Measurements from ENCODE around the gene PLA2G6. TPM values are rescaled to one million over a fixed set of nuclear protein-coding genes. Genes with fewer than 3 reads are reported as not detected.
"Not testable (repeated sequence)": the region's sequence is repeated elsewhere in the genome, so short reads cannot be mapped to it uniquely, and the experiment has no call there.

Gene PLA2G6
- total and polyA plus RNA-seq, 9 of the 15 experiments (the other 6 are each of a cell fraction or from before 2014, with no cell fraction given), result 0.11 to 12.2 (median 9.7) TPM

DNA sequence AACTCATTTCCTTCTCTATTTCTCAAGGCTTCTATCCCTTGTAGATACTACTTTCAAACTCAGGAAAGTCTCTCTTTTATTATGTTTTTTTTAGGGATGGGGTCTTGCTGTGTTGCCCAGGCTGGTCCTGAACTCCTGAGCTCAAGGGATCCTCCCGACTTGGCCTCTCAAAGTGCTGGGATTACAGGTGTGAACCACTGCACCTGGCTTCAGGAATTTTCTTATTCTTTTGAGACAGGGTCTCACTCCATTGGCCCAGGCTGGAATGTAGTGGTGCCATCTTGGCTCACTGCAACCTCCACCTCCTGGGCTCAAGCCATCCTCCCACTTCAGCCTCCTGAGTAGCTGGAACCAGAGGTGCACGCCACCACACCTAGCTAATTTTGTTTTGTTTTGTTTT, 102.4 kb downstream of the PLA2G6 start:
- not testable (repeated sequence) for FAIRE-seq, ATAC-seq

GRCh38 chr22:38078046-38078840, 103.4 kb downstream of the PLA2G6 start:
- in situ Hi-C loops (cut with MboI), result no loop called here
- CTCF ChIA-PET (ENCODE audit: low intra/inter-chr PET ratio), result no interaction called here
- peak; percentile 58; the same call in 1 of the 2 replicates for TF ChIP-seq ZNF263 (CRISPR knock-in tag; IDR thresholded peaks at IDR 0.05; ENCODE audit: borderline replicate concordance)
- TF ChIP-seq, protein P1, sequence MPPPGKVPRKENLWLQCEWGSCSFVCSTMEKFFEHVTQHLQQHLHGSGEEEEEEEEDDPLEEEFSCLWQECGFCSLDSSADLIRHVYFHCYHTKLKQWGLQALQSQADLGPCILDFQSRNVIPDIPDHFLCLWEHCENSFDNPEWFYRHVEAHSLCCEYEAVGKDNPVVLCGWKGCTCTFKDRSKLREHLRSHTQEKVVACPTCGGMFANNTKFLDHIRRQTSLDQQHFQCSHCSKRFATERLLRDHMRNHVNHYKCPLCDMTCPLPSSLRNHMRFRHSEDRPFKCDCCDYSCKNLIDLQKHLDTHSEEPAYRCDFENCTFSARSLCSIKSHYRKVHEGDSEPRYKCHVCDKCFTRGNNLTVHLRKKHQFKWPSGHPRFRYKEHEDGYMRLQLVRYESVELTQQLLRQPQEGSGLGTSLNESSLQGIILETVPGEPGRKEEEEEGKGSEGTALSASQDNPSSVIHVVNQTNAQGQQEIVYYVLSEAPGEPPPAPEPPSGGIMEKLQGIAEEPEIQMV (tag; conservative IDR thresholded peaks at IDR 0.05; ENCODE audit: low read depth), result no peak
- TF ChIP-seq POLR2G (IDR thresholded peaks at IDR 0.05; ENCODE audit: low read depth, low read length), result peak; percentile 19; the same call in 1 of the 2 replicates
- Histone ChIP-seq H3K9ac (ENCODE audit: insufficient read depth in 1 of 2, low read depth in 2 of 2, low read length in 2 of 2) (no peak overlapping the region), H3K27me3 (ENCODE audit: control insufficient read depth in 2 of 2, insufficient read depth in 2 of 2, low read length in 2 of 2) (peaks cover 1 to 22% of the 10 kb centered on the region in 2 experiments; a peak in 2 of 5 replicates), H2AFZ (ENCODE audit: low read depth, low read length) (no peak overlapping the region), H3K9me3 (replicated peaks; ENCODE audit: control insufficient read depth, insufficient read depth, low read depth, low read length) (no peaks in the 10 kb centered on the region), H3K27ac (ENCODE audit: extremely low read depth, low read depth, low read length) (no peak overlapping the region), H4K20me1 (replicated peaks; ENCODE audit: control insufficient read depth, insufficient read depth, low read length) (no peaks in the 10 kb centered on the region), H3K4me1 (replicated peaks in 1 of 2; ENCODE audit: control insufficient read depth in 2 of 2, insufficient read depth in 2 of 2, low read length in 2 of 2) (peaks cover 0 to 47% of the 10 kb centered on the region in 2 experiments; a peak in 2 of 5 replicates), H3K4me2 (ENCODE audit: insufficient read depth, low read length) (no peak overlapping the region), H3K9me1 (ENCODE audit: control insufficient read depth, insufficient read depth, low read length) (no peaks in the 10 kb centered on the region), H3K4me3 (no peak overlapping the region), H3K79me2 (ENCODE audit: control insufficient read depth, insufficient read depth, low read length) (no peaks in the 10 kb centered on the region), H3K36me3 (ENCODE audit: control insufficient read depth, insufficient read depth, low read length) (no peaks in the 10 kb centered on the region)
- intact Hi-C loops (cut with micrococcal nuclease), result no loop called here
- POLR2A ChIA-PET, result interaction anchor here (0.8 kb wide), 1 partner anchor 10 kb away, joined by 3 read pairs; no protein-coding TSS in a partner anchor
- FAIRE-seq (no peak), ATAC-seq (no peak), DNase-seq (ENCODE audit: extremely low read depth in 1 of 4, low spot score in 3 of 4) (no peak)
- 12% methylated on average over 6 of the region's 22 CpGs for WGBS (ENCODE audit: insufficient coverage, low coverage, missing lambda C conversion rate)
- BruUV-seq (replicated peaks), result no TSS peak

More for the DNA sequence above, 102.4 kb downstream of the PLA2G6 start:
- H3K9me3 ChIP-seq (replicated peaks; ENCODE audit: control insufficient read depth, insufficient read depth, low read depth, low read length); BruUV-seq (replicated peaks); H3K4me3 ChIP-seq; H2AFZ ChIP-seq (ENCODE audit: low read depth, low read length); H4K20me1 ChIP-seq (replicated peaks; ENCODE audit: control insufficient read depth, insufficient read depth, low read length); H3K79me2 ChIP-seq (ENCODE audit: control insufficient read depth, insufficient read depth, low read length); H3K9me1 ChIP-seq (ENCODE audit: control insufficient read depth, insufficient read depth, low read length); CTCF ChIA-PET (ENCODE audit: low intra/inter-chr PET ratio); POLR2A ChIA-PET; in situ Hi-C loops (cut with MboI); H3K9ac ChIP-seq (ENCODE audit: insufficient read depth in 1 of 2, low read depth in 2 of 2, low read length in 2 of 2); H3K4me2 ChIP-seq (ENCODE audit: insufficient read depth, low read length); H3K36me3 ChIP-seq (ENCODE audit: control insufficient read depth, insufficient read depth, low read length); H3K27ac ChIP-seq (ENCODE audit: extremely low read depth, low read depth, low read length); intact Hi-C loops (cut with micrococcal nuclease); DNase-seq (ENCODE audit: extremely low read depth in 1 of 4, low spot score in 3 of 4): not testable (repeated sequence)
- 14% methylated on average over 2 of the region's 2 CpGs for WGBS (ENCODE audit: insufficient coverage, low coverage, missing lambda C conversion rate)
- H3K27me3 ChIP-seq (ENCODE audit: control insufficient read depth in 2 of 2, insufficient read depth in 2 of 2, low read length in 2 of 2), result peaks cover 2 to 30% of the 10 kb centered on the region in 2 experiments; a peak in 2 of 5 replicates
- H3K4me1 ChIP-seq (replicated peaks in 1 of 2; ENCODE audit: control insufficient read depth in 2 of 2, insufficient read depth in 2 of 2, low read length in 2 of 2), result peaks cover 0 to 53% of the 10 kb centered on the region in 2 experiments; a peak in 2 of 5 replicates
- peak; percentile 70 for TF ChIP-seq ZNF121 (CRISPR knock-in tag; conservative IDR thresholded peaks at IDR 0.05)

Data from K562 (cell line).